Mammary epithelial cell (primary cell): ENCODE data around the gene SLAMF1.

Source experiments
- EZH2 ChIP-seq: IDR thresholded peaks from 2 replicates; pipeline ENCODE4 v1.6.1; 2012; ENCODE audit warnings: low read length, inconsistent platforms, borderline replicate concordance
- TF ChIP-seq, protein P1 (sequence below), 2 donors: IDR thresholded peaks in 1 of 2; conservative IDR thresholded peaks in 1 of 2; 2 replicates each; pipeline ENCODE4 v1.5.1; 2011 to 2012; ENCODE audit warnings: inconsistent platforms in 2 of 2, low read length in 2 of 2, mild to moderate bottlenecking in 2 of 2, control low read depth in 1 of 2, low read depth in 1 of 2; ENCODE audit not compliant: insufficient read depth in 1 of 2; ENCODE audit errors: extremely low read depth in 1 of 2

GRCh38 chr1:160674415-160674814, 27.6 kb upstream of the SLAMF1 start:
- no peak for TF ChIP-seq EZH2
- TF ChIP-seq, protein P1, sequence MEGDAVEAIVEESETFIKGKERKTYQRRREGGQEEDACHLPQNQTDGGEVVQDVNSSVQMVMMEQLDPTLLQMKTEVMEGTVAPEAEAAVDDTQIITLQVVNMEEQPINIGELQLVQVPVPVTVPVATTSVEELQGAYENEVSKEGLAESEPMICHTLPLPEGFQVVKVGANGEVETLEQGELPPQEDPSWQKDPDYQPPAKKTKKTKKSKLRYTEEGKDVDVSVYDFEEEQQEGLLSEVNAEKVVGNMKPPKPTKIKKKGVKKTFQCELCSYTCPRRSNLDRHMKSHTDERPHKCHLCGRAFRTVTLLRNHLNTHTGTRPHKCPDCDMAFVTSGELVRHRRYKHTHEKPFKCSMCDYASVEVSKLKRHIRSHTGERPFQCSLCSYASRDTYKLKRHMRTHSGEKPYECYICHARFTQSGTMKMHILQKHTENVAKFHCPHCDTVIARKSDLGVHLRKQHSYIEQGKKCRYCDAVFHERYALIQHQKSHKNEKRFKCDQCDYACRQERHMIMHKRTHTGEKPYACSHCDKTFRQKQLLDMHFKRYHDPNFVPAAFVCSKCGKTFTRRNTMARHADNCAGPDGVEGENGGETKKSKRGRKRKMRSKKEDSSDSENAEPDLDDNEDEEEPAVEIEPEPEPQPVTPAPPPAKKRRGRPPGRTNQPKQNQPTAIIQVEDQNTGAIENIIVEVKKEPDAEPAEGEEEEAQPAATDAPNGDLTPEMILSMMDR (conservative IDR thresholded peaks at IDR 0.05 in 1 of 2, IDR thresholded peaks at IDR 0.05 in 1 of 2; ENCODE audit: extremely low read depth in 1 of 2, insufficient read depth in 1 of 2, low read depth in 1 of 2, low read length in 2 of 2), result no peak
